ENCODE measurements around the gene CCDC142.

Gene CCDC142

DNA sequence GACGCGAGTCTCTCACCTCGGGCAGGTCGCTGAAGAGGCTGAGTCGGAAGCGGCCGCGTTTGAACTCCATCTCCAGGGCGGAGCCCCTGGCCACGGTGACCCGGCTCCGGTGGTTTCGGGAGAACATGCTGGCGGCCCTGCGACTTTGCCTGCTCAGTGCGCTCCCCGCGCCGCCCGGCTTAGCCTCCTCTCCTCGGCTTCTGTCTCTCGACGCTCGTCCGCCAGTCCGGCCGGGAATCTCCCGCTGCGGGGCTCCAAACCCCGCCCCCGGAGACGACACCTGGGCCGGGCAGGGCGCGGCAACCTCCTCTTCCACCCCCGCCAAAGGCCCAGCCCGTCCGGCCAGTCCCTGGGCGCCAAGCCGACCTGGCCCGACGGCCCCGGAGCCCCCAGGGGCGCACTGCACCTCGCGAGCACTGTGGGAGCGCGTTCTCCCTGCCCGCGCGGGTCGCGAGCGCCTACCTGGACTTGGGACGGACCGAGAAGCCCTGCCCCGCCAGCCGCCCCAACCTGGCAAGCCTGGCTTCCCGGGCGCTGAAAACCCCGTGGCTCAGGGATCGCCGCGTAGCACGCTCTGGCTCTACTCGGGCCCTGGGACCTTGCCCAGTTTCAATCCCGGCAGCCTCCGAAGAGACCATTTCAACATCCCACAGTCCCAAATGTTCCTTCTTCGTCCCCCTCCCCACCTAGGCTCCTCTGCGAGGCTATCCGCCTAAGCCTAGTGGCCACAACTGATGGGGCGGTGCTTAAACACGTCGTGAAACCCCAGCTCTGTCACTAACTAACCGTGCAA, 40.9 kb downstream of the CCDC142 start, which contains the start of gene RTKN:
Gene RTKN, minus strand, starts transcription at position 248 of the 793 bp plus-strand sequence. Its CDS starts 121 bp downstream, at position 127.
- DNase-seq (ENCODE audit: low read depth in 2 of 2), result peak in 1 of 2 donors; percentile 11

DNA sequence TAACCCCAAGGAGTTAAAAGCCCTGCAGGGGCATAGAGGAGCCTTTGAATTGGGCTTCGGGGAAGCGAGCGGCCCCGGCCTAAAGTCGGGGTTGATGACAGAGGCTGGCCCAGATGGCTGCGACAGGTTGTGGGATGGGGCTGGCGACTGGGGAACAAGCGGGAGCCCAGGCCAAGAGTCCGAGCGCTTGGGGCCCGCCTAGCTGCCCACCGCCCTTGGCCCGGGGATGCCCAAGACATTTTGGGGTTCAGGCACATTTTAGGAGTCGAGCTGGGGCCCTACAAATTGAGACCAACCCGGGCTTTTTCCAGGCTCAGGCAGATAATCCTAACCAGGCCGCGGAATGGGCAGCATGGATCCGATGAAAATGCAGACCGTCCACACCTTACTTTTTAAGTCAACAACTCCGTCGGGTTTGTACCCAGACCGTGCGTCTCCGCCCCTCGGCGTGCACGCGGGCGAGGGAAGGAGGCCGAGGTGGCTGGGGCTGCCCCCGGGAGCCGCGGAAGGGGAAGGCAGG, 41.6 kb downstream of the CCDC142 start:
- no peak for DNase-seq (ENCODE audit: low read depth in 2 of 2)

DNA sequence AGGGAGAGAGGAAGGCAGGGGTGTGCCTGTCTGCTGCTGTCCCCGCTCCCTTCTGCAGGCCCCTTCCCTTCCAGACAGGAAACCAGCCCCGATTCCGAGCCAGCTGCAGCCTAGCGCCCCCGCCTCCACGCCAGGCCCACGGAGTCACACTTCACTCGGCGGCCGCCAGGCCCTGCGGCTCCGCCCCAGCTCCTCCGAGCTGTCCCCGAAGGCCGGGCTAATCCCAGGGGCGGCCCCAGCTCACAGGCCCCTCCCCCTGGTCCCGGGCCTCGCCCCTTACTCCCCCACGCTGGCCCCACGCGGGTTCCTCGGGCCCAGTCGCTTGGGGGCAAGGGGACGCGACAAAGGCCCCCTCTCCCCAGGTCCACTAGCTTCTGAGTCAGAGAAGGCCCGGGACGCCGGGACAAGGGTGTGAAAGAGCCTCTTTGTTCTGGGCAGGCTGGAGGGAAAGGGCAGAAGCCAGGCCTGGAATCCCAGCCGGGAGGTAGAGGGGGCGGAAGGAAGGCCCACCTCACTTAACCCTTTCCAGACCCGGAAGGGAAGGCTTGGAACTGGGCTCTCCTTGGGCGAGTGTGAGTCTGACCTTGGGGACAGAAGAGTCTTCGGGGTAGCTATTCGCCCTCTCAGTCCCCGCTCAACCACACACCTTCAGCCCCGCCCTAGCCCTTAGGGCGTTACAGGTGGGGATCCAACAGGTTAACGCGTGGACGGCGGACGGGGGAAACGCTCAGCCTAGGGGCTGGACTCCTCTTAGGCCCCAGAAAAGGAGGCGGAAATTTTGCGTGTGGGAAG, 42.2 kb downstream of the CCDC142 start:
- no peak for DNase-seq (ENCODE audit: low read depth in 2 of 2)

DNA sequence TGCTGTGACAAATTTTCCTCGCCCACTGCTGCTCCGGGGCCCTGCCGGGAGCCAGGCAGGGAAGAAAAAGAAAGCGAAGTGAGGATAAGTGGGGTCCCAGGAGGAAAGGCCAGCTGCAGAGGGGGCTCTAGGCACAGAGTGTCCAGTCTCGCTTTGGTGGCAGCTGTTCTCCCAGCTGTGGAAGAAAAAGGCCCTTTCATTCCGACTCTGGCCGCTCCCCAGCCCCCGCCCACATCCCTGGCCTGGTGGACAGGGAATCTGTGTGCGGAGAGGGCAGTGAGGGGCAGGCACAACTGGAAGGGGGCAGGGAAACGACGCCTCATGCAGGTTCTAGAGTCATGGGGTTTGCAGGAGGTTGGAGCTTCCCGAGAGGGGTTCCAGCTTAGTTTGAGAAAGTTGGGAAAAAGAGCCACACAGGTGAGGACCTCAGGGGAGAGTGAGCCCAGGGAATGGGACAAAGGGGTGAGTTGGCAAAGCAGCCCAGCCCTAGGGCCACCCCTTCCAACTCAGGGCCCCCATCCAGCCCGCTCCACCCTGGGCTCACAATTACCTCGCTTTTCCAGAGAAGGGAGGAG, 42.9 kb downstream of the CCDC142 start:
- DNase-seq (ENCODE audit: low read depth in 2 of 2), result no peak

DNA sequence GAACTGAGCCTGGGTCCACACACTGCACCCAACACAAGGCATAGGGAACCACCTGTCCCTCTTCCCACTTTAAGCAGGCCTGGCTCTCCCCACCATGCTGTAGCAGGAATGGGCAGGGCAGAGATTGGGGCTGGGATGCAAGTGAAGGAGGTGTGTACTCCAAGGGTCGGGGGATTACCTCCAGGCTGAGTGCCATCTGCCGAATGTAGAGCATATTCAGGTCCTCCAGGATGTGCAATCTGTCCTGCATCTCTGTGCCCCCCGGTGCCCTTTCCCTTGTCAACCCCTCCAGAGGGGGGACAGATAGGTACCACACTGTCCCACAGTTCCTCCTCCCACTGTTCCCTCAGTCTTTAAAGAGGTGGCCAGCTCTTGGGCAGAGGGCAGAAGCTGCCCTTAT, 43.4 kb downstream of the CCDC142 start:
- DNase-seq (ENCODE audit: low read depth in 2 of 2), result no peak

DNA sequence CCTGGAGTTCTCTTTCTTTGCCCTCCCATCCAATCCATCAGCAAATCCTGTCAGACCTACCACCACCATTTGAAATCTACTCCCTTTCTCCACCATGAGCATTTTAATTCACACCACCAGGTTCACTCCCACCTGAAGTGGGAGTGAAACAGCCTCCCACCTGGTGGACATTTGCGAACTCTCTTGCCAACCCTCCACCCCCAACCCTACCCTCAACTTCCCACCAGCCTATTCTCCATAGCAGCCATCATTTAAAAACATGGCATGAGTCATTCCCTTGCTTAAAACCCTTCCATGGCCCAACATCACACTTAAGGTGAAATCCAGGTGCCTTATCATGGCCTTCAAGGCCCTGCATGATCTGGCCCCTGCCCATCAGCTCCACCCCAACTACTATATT, 44.5 kb downstream of the CCDC142 start:
- no peak for DNase-seq (ENCODE audit: low read depth in 2 of 2)

DNA sequence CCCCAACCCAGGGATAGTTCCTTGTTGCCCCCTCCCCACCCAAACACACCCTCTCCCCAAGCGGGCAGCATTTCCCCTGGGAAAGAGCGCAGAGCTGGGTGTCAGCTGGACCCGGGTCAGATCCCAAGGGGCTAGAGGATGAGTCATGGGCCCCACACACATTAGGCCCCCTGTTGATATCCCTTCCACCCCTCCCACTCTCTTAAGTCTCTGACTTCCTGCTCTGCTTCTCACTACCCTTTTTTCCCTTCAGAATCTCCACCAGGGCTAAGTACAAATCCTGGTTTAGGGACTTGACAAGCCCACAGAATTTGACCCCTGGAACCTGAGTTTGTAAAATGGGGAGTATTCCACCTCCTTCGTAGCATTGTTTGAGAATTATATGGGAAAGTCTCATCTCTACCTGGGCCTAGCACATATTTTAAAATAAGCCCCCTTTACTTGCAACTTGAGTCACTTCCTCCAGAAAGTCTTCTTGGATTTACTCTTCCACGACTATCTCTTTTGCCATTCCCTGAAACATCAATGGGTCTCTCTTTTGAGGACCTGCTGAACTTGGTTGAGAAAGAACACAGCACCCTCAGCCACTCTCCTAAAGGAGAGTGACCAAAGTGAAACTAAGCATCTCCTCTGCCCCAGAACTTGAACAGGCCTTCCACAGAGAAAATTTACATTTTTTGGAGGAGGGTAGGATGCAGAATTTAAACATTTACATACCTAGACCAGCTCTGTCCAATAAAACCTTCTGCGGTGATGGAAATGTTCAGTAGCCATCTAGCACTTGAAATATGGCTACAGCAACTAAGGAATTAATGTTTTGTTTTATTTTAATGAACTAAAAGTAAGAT, 45.7 kb downstream of the CCDC142 start:
- no peak for DNase-seq (ENCODE audit: low read depth in 2 of 2)

DNA sequence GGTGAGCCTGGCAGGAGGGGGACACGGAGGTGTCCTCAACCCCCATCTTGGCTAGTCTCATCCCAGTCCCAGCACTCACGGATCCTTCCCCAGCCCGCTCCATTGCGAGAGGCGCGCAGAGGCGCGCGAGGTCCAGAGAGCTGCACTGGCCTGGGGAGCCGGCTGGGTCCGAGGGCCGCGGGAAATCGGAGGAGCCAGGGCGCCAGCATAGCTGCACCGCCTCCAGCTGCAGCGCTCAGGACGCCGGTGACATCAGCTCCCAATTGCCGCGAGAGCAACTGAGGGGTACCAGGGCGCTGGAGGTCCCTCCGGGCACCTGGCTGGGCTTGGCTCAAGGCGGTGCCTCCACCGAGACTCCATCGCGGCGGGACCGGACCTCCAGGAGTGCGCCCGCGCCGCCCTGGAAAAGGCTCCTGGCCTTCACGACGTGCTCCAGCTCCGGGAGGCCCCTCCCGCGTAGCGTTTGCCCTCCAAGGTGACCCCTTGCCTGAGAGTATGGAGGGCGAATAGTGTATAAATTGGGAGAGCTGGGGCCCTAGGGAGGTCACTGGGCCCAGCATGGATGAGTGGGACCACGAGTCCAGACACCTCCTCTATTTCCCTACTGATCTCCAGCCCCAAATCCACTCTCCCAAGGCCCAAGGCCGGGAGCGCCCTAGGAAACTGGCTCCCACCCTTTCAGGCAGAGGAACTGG, 46.5 kb downstream of the CCDC142 start:
- no peak for DNase-seq (ENCODE audit: low read depth in 2 of 2)

DNA sequence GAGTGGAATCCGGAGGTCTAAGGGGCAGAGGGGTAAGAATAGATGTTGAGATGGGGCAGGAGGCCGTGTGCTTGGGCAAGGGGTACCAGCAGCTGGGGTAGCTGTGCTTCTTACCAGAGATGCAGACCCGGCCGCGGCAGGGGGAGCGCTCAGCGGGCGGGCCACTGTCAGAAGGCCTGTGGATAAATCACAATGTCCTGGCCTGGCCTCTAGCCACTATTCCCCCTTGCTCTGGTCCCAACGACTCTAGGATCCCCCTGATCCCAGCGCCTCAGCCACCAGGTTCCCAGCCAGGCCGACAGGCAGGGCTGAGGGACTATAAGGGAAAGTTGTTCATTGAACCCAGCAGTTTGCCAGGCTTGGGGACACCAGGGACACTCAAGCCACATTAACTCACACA, 52.3 kb downstream of the CCDC142 start:
- no peak for DNase-seq (ENCODE audit: low read depth in 2 of 2)

DNA sequence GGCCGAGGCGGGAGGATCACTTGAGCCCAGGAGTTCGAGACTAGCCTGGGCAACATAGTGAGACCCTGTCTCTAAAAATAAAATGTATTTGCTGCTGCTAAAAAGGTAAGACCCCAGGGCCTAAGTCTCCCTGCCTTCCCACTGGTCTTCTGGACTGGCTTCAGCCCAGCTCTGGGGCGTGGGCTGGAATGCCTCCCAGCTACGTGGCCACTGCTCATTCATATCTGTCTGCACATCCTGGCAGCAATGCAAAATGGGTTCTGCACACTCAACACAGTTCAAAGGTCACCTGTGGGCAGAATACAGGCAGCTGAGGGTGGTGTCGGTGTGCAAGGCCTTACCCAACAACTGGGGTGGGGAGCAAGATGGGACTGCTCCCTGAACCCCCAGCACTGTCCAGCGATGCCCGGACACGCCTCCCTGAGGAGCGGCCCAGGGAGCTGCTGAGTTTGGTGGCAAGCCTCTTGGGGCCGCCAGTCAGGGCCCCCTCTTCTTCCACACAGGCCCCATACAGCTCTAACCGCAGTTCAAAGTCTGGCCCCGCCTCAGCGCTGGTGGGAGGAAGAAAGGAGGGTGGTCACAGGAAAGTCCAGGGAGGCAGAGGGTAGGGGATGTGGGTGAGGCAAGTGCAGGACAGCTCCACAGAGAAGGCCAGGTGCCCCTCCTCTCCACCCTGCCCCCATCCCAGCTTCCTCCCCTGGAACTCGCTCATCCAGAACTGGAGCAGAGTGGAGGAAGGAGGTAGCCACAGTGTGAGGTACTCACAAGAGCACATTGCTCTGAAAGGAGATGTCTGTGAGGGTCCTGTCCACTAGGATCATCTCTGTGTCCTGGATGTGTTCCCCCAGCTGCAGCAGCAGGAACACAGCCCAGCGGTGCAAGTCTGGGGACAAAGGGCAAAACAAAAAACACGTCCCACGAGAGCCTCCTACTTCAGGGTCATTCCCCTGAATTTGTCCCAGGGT, 53.0 kb downstream of the CCDC142 start:
- no peak for DNase-seq (ENCODE audit: low read depth in 2 of 2)

DNA sequence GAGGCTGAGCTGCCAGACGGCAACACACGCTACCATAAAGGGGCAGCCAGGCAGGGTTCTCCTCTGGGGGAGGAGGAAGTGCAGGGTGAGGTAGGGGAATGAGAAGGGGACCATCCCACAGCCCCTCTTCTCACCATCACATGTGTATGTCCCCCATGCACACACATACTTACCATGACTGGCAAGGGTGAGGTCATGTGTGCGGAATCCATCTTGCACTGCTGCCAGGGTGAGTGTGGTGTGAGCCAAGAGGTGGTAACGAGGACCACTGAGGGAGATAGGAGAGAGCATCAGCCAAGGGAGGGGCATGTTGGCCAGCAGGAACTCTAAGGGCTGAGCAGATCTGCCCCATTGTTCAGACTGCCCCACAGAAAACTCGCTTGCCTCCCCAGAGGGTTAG, 54.1 kb downstream of the CCDC142 start:
- no peak for DNase-seq (ENCODE audit: low read depth in 2 of 2)

DNA sequence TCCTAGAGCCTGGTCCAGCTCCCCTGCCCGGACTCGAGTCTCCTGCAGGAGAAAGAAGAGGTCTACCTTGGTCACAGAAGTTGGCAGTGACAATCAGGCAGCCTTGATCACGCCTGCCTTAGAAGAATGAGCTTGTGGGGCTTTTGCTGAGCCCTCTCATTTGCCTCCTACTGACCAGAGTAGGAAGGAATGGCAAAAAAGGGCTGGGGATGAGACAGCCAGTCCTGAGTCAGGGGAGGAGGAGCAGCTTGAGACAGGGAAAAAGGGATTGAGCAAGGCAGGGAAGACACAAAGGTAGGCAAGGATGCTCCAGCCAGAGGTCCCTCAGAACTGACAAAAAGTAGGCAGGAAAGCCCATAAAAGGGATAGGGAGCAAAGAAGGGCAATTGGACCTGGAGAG, 55.2 kb downstream of the CCDC142 start:
- DNase-seq (ENCODE audit: low read depth in 2 of 2), result no peak

DNA sequence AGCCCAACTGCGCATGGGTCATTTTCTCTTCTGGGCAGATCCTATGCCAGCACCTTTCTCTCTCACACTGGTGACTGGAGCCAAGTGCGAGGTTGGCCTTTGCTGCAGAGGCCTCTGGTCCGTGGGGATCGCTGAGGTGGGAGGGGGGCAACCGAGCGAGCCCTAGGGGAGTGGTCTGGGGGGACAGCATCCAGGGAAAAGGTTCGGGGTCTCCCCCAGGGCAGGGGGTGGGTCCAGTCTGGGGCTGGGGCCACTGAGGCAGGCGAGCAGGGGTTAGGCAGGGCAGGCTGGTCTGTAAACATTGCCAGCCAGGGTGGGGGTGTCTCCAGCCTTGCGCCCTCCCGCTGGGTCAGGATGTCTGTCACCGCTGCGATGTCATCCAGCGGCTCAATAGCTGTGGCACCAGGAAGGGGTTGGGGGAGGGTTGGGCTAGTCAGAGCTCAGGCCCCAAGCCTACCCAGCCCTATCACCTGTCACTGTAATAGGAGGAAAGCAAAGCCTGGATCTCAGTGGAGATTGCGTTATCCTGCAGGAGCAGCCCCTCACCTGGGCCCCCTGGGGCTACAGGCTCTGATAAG, 56.5 kb downstream of the CCDC142 start:
- no peak for DNase-seq (ENCODE audit: low read depth in 2 of 2)

DNA sequence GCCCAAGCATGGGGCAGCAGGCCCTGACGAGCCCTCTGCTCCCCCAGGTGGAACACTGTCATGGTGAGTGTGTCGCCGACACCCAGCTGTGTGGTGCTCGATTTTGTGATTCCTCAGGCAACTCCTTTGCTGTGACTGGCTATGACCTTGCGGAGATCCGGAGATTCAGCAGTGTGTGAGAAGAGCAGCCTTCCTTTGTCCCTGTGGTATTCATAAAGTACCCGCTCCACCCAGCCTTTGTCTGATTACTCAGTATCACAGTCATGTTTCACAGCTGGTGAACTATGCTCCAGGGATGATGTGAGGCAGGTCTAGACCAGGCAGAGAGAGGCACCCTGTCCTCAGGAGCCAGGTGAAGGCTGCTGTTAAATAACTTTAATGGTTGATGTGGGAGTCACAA, 57.3 kb downstream of the CCDC142 start:
- DNase-seq (ENCODE audit: low read depth in 2 of 2), result no peak

DNA sequence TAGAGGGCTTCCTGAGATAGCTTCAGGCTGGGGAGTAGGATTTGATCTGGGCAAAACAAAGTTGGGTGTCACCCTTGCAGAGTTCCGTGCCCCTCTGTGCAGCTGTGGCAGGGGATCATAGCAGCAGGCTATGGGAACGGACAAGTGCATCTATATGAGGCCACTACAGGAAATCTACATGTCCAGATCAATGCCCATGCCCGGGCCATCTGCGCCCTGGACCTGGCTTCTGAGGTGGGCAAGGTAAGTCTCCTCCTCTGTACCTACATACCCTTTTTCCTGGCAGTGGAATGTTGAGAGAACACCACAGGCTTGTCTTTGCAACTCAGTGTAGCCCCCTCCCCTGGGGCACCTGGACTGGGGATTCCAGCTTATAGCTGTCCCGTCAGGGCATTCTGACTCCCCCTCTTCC, 57.8 kb downstream of the CCDC142 start:
- DNase-seq (ENCODE audit: low read depth in 2 of 2), result no peak

DNA sequence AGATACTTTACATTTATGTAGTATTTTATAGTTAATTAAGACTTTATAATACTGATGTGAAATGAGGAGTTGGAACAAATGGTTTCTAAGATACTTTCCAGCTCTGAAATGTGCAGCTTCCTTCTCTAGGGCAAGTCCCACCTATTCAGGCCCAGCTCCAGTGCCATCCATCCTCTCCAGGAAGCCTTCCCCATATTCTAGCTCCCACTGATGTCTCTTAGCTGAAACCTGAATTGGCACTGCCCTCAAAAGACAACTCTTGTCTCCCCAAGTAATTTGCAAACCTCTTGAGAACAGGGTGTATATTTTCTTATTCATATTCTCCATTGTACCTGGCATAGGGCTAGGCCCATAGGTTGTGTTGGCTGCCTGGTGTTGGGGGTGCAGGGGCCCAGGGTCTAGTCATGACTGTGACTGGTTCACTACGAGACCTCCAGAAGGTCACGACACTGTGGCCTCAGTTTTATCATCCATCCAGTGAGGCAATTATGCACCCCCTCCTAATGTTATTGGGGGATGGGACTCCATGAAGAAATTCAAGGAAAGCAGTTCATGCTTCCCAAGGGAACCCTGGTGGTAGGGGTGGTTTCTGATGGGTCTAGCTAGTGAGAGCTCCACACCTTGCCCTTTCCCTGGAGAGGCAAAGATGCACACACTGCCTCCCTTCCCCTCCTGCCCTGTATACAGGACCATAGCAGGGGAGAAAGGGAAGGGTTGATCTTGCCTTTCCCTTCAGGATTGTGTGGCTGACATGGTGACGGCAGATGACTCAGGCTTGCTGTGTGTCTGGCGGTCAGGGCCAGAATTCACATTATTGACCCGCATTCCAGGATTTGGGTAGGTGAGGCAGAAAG, 58.4 kb downstream of the CCDC142 start:
- no peak for DNase-seq (ENCODE audit: low read depth in 2 of 2)

Measured in stimulated activated CD8-positive, alpha-beta memory T cell treated with anti-CD3 and anti-CD28 coated beads, Interleukin-2, amount 100 ng/mL, for 1 hour (primary cell).